OCI-LY1 (cell line): ENCODE data around the gene HTT.

Experiments used
- H2AFZ ChIP-seq: fragments of 200-600 bp; sonication (generic), shearing (Covaris generic); 2 replicates; pipeline ENCODE4 v1.6.0; 2014; ENCODE audit warnings: antibody characterized with exemption, mild to moderate bottlenecking, low read length
- H3F3A ChIP-seq: fragments of 200-600 bp; sonication (generic), shearing (Covaris generic); 2 replicates; pipeline ENCODE4 v1.6.0; 2014; ENCODE audit warnings: mild to moderate bottlenecking, antibody characterized with exemption, low read length, moderate library complexity; ENCODE audit not compliant: insufficient read depth
- H3K27ac ChIP-seq: fragments of 200-600 bp; sonication (generic); 2 replicates; pipeline ENCODE4 v1.5.1; 2014; ENCODE audit warnings: low read length, mixed run types, mild to moderate bottlenecking, low read depth; ENCODE audit not compliant: poor library complexity, severe bottlenecking
- H3K27me3 ChIP-seq: fragments of 200-600 bp; sonication (generic); 2 replicates; pipeline ENCODE4 v1.6.0; 2014; ENCODE audit warnings: antibody characterized with exemption, mild to moderate bottlenecking, low read length, moderate library complexity; ENCODE audit not compliant: insufficient read depth
- H3K36me3 ChIP-seq: fragments of 200-600 bp; sonication (generic); 2 replicates; pipeline ENCODE4 v1.6.1; 2014; ENCODE audit warnings: mild to moderate bottlenecking, antibody characterized with exemption, low read length, moderate library complexity, mixed read lengths; ENCODE audit not compliant: insufficient read depth
- H3K4me1 ChIP-seq: fragments of 200-600 bp; sonication (generic); 2 replicates; pipeline ENCODE4 v1.5.1; 2014; ENCODE audit warnings: mild to moderate bottlenecking, low read length, moderate library complexity; ENCODE audit not compliant: insufficient read depth, severe bottlenecking
- H3K4me2 ChIP-seq: fragments of 200-600 bp; sonication (generic), shearing (Covaris generic); 2 replicates; pipeline ENCODE4 v1.6.1; 2014; ENCODE audit warnings: low read length
- H3K4me3 ChIP-seq: fragments of 200-600 bp; sonication (generic); 2 replicates; pipeline ENCODE4 v1.5.1; 2014; ENCODE audit warnings: low read length, low read depth, mild to moderate bottlenecking, mixed read lengths; ENCODE audit not compliant: poor library complexity, severe bottlenecking
- H3K79me2 ChIP-seq: fragments of 200-600 bp; shearing (Covaris generic); 2 replicates; pipeline ENCODE4 v1.6.1; 2016; ENCODE audit warnings: mixed run types, low read length, mixed read lengths; ENCODE audit not compliant: insufficient read depth
- H3K9ac ChIP-seq: fragments of 200-600 bp; sonication (generic), shearing (Covaris generic); 2 replicates; pipeline ENCODE4 v1.6.1; 2014; ENCODE audit warnings: mild to moderate bottlenecking, low read length, mixed read lengths
- H3K9me2 ChIP-seq: fragments of 200-600 bp; sonication (generic), shearing (Covaris generic); 2 replicates; pipeline ENCODE4 v1.6.1; 2014; ENCODE audit warnings: low read depth, mild to moderate bottlenecking, low read length, mixed read lengths
- H3K9me3 ChIP-seq: fragments of 200-600 bp; shearing (Covaris generic); 2 replicates; pipeline ENCODE4 v1.6.1; 2014; ENCODE audit warnings: low read length, mixed read lengths
- H4K20me1 ChIP-seq: fragments of 200-600 bp; sonication (generic), shearing (Covaris generic); 2 replicates; pipeline ENCODE4 v1.6.0; 2016; ENCODE audit warnings: mild to moderate bottlenecking, low read length; ENCODE audit not compliant: insufficient read depth
- EZH2 ChIP-seq: fragments of 200-600 bp; sonication (generic), shearing (Covaris generic); IDR thresholded peaks from 2 replicates; pipeline ENCODE4 v1.8.0; 2017; ENCODE audit warnings: borderline replicate concordance, mixed run types, mild to moderate bottlenecking, antibody characterized with exemption, low read length, moderate library complexity, mixed read lengths
- TF ChIP-seq, protein P1 (sequence below): fragments of 200-600 bp; sonication (generic), shearing (Covaris generic); IDR thresholded peaks from 2 replicates; pipeline ENCODE4 v1.5.1; 2017; ENCODE audit warnings: mild to moderate bottlenecking, antibody characterized with exemption, low read length, moderate library complexity, mixed read lengths

The HTT gene

GRCh38 chr4:3186609-3187008, 112.1 kb downstream of the HTT start:
- Histone ChIP-seq H3K27me3 (no peaks in the 10 kb centered on the region), H3F3A (no peaks in the 10 kb centered on the region), H4K20me1 (no peaks in the 10 kb centered on the region), H3K27ac (no peak overlapping the region), H3K4me3 (no peak overlapping the region), H3K4me2 (no peak overlapping the region), H3K4me1 (no peaks in the 10 kb centered on the region), H3K9me3 (no peaks in the 10 kb centered on the region), H3K9ac (no peak overlapping the region), H3K36me3 (peaks cover 30% of the 10 kb centered on the region; the same call in 1 of the 2 replicates), H3K9me2 (no peaks in the 10 kb centered on the region), H3K79me2 (no peaks in the 10 kb centered on the region), H2AFZ (no peak overlapping the region)
- no peak for TF ChIP-seq EZH2
- TF ChIP-seq, protein P1, sequence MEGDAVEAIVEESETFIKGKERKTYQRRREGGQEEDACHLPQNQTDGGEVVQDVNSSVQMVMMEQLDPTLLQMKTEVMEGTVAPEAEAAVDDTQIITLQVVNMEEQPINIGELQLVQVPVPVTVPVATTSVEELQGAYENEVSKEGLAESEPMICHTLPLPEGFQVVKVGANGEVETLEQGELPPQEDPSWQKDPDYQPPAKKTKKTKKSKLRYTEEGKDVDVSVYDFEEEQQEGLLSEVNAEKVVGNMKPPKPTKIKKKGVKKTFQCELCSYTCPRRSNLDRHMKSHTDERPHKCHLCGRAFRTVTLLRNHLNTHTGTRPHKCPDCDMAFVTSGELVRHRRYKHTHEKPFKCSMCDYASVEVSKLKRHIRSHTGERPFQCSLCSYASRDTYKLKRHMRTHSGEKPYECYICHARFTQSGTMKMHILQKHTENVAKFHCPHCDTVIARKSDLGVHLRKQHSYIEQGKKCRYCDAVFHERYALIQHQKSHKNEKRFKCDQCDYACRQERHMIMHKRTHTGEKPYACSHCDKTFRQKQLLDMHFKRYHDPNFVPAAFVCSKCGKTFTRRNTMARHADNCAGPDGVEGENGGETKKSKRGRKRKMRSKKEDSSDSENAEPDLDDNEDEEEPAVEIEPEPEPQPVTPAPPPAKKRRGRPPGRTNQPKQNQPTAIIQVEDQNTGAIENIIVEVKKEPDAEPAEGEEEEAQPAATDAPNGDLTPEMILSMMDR = no peak

- H3K79me2 ChIP-seq = no peaks in the 10 kb centered on the region
- no peak overlapping the region for H2AFZ ChIP-seq
- H4K20me1 ChIP-seq = no peaks in the 10 kb centered on the region
- TF ChIP-seq, protein P1 = no peak
- no peak for TF ChIP-seq EZH2
- H3K9me2 ChIP-seq = no peaks in the 10 kb centered on the region
- no peaks in the 10 kb centered on the region for H3F3A ChIP-seq
- H3K4me1 ChIP-seq = no peaks in the 10 kb centered on the region
- no peak overlapping the region for H3K9ac ChIP-seq
- no peak overlapping the region for H3K4me2 ChIP-seq
- no peak overlapping the region for H3K4me3 ChIP-seq
- no peak overlapping the region for H3K27ac ChIP-seq
- H3K27me3 ChIP-seq = no peaks in the 10 kb centered on the region
- H3K36me3 ChIP-seq = peaks cover 24% of the 10 kb centered on the region; the same call in 1 of the 2 replicates
- H3K9me3 ChIP-seq = no peaks in the 10 kb centered on the region
These were observed 113.6 kb downstream of the HTT start for GRCh38 chr4:3188118-3188517.

- H3K9me3 ChIP-seq = no peaks in the 10 kb centered on the region
- H3K4me1 ChIP-seq = no peaks in the 10 kb centered on the region
- no peaks in the 10 kb centered on the region for H3K27me3 ChIP-seq
- no peak overlapping the region for H3K9ac ChIP-seq
- H4K20me1 ChIP-seq = no peaks in the 10 kb centered on the region
- no peaks in the 10 kb centered on the region for H3K79me2 ChIP-seq
- H2AFZ ChIP-seq = no peak overlapping the region
- H3K4me3 ChIP-seq = no peak overlapping the region
- H3K9me2 ChIP-seq = no peaks in the 10 kb centered on the region
- peaks cover 18% of the 10 kb centered on the region; the same call in 1 of the 2 replicates for H3K36me3 ChIP-seq
- H3F3A ChIP-seq = no peaks in the 10 kb centered on the region
- H3K27ac ChIP-seq = no peak overlapping the region
- TF ChIP-seq, protein P1 = no peak
- TF ChIP-seq EZH2 = no peak
- H3K4me2 ChIP-seq = no peak overlapping the region
These were observed 115.0 kb downstream of the HTT start for GRCh38 chr4:3189459-3189858.
